Skeletal muscle cell (primary cell): ENCODE results near the gene DCLRE1B.
"Not testable (repeated sequence)": the region's sequence is repeated elsewhere in the genome, so short reads cannot be mapped to it uniquely, and the experiment has no call there.

Experiments used
- DNase-seq: peaks from one replicate; pipeline ENCODE4 v3.0.0-alpha.2; 2010; ENCODE audit warnings: low read depth
- H3K4me3 ChIP-seq: 2 replicates; pipeline ENCODE4 v1.5.1; 2011; ENCODE audit warnings: low read depth, mild to moderate bottlenecking, control low read depth, low read length, moderate library complexity

The DCLRE1B gene

DNA sequence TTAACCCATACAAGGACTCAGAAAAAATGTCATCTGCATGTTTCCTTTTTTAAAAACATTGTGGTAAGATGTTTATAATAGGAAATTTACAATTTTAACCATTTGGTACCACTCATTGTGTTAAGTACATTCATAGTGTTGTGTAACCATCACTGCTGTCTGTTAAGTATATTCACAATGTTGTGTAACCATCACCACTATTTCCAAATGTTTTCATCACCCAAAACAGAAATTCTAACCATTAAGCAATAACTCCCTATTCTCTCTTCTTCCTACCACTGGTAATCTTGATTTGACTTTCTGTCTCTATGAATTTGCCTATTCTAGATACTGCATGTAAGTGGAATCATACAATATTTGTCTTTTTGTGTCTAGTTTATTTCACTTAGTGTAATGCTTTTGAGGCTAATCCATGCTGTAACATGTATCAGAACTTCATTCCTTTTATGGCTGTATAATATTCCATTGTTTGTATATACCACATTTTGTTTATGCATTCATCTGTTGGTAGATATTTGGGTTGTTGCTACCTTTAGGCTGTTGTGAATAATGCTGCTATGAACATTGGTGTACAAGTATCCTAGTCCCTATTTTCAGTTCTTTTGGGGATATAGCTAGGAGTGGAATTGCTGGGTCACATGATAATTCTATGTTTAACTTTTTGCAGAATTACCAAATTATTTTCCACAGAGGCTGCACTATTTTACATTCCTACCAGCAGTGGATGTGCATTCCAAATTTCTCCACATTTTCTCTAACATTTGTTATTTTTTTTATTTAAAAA, 38.1 kb downstream of the DCLRE1B start:
- H3K4me3 ChIP-seq, result no peak overlapping the region
- DNase-seq, result no peak

- H3K4me3 ChIP-seq, result no peak overlapping the region
- DNase-seq, result no peak
Measured at GRCh38 chr1:113945329-113945728, 40.2 kb downstream of the DCLRE1B start.

DNA sequence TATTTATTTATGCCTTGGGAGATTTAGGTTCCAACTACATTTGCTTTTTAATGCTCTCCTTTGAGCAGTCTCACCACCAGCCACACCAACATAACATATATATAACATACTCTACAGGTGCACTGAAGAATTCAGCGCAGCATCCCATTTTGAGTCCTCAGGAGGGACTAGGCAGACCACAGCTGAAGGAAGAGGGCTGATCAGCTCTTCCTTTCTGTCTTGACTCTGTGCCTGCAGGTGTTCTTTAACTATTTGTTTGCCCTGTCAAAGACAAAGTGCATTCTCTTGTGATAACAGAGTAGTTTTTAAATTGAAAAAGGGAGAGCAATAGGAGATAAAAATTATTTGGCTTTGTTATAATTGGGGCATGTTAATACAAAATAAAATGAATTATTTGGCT, 41.0 kb downstream of the DCLRE1B start:
- H3K4me3 ChIP-seq, result no peak overlapping the region
- no peak for DNase-seq

- no peak for DNase-seq
- no peak overlapping the region for H3K4me3 ChIP-seq
Measured at GRCh38 chr1:113946678-113947387, 41.7 kb downstream of the DCLRE1B start.

GRCh38 chr1:113947388-113948107, 42.4 kb downstream of the DCLRE1B start:
- no peak for DNase-seq
- no peak overlapping the region for H3K4me3 ChIP-seq

DNA sequence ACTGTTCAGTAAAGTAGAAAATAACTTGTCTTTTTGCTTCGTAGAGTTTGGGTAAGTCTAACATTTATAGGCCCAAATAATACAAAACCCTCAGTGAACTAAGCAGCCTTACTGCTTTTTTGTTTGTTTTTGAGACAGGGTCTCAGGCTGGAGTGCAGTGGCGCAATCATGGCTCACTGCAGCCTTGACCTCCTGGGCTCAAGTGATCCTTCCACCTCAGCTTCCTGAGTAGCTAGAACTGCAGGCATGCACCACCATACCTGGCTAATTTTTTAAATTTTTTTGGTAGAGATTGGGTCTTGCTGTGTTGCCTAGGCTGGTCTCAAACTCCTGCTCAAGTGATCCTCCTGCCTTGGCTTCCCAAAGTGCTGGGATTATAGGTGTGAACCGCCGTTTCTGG, 43.0 kb downstream of the DCLRE1B start:
- not testable (repeated sequence) for DNase-seq, H3K4me3 ChIP-seq

DNA sequence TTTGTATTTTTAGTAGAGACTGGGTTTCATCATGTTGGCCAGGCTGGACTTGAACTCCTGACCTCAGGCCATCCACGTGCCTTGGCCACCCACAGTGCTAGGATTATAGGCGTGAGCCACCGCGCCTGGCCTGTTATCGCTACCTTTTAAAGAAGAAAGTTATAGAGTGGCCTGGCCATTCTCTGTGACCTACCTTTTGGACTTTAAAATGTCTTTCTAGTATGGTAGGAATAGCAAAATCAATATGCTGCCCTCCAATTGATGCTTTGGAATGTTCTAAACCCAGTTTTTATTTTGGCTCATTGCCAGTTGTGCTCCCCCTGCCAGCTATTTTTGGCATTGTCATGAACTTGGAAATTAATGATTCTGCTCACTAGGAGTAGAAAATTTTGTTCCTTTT, 43.9 kb downstream of the DCLRE1B start:
- DNase-seq, result no peak
- no peak overlapping the region for H3K4me3 ChIP-seq

GRCh38 chr1:113950908-113951307, 45.8 kb downstream of the DCLRE1B start:
- H3K4me3 ChIP-seq, result no peak overlapping the region

GRCh38 chr1:113951719-113952118, 46.6 kb downstream of the DCLRE1B start:
- DNase-seq, result no peak
- no peak overlapping the region for H3K4me3 ChIP-seq

More at GRCh38 chr1:113950908-113951307, 45.8 kb downstream of the DCLRE1B start:
- DNase-seq, result no peak

- no peak overlapping the region for H3K4me3 ChIP-seq
- DNase-seq, result no peak
Measured at GRCh38 chr1:113957984-113958383, 52.9 kb downstream of the DCLRE1B start.

DNA sequence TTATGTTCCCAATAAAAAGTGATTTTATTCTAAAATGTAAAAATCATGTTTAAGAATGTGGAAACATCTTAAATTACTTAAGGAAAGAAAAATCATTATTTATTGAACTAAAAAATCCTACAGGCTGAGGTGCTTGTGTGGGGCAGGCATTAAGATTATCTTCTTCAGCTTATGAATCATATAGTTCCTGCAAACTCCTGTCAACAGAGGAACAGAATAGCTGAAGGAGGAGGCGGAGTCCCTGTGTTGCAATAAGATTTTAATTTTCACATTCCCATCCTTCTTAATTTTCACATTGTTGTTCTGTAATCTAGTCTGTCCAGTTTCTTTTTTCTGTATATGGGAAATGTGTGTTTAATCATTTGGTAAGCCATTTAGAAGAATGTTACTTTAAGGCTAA, 53.6 kb downstream of the DCLRE1B start:
- no peak overlapping the region for H3K4me3 ChIP-seq
- no peak for DNase-seq

- no peak overlapping the region for H3K4me3 ChIP-seq
- no peak for DNase-seq
Measured at GRCh38 chr1:113963281-113963906, 58.3 kb downstream of the DCLRE1B start.
